HEK293 (cell line): Measurements from ENCODE around the gene FAM83E.

Experiments used
- CTCF ChIA-PET: fragments of 350-600 bp; formaldehyde crosslinking; extraction: SDS; loops from one replicate; lab custom pipeline; 2021; ENCODE audit warnings: antibody characterized with exemption; lab: Yijun Ruan, JAX
- POLR2A ChIA-PET: fragments of 300-600 bp; formaldehyde crosslinking; extraction: SDS; loops from one replicate; lab custom pipeline; 2020; ENCODE audit warnings: antibody characterized with exemption, inconsistent platforms; lab: Yijun Ruan, JAX
- H3K27ac ChIP-seq: fragments of 200-500 bp; sonication (Bioruptor generic); 2 replicates; pipeline ENCODE4 v1.5.1; 2014; ENCODE audit warnings: low read depth, low read length, control low read depth, inconsistent platforms; ENCODE audit errors: extremely low read depth
- H3K36me3 ChIP-seq, 2 experiments: fragments of 200-500 bp in 1 of 2; sonication (Bioruptor generic) in 1 of 2; 1 replicate in 1 of 2; 2 replicates in 1 of 2; pipeline ENCODE4 v1.5.1; 2014 to 2017; ENCODE audit warnings: inconsistent platforms in 2 of 2, low read length in 2 of 2; ENCODE audit not compliant: control insufficient read depth in 2 of 2, insufficient read depth in 1 of 2
- H3K4me1 ChIP-seq: fragments of 200-500 bp; sonication (Bioruptor generic); 2 replicates; pipeline ENCODE4 v1.5.1; 2014; ENCODE audit warnings: mild to moderate bottlenecking, low read length, inconsistent platforms; ENCODE audit not compliant: control insufficient read depth, insufficient read depth
- H3K4me3 ChIP-seq: 2 replicates; pipeline ENCODE4 v1.5.1; 2011; ENCODE audit warnings: low read depth, mild to moderate bottlenecking, control low read depth, low read length, moderate library complexity
- H3K9me3 ChIP-seq: fragments of 200-500 bp; sonication (Bioruptor generic); 2 replicates; pipeline ENCODE4 v1.5.1; 2014; ENCODE audit warnings: low read depth, low read length, inconsistent platforms; ENCODE audit not compliant: control insufficient read depth, insufficient read depth
- GLI2 ChIP-seq: fragments of 450-650 bp; formaldehyde crosslinking; IDR thresholded peaks from 2 replicates; pipeline ENCODE4; 2017; ENCODE audit warnings: missing biosample characterization, missing genetic modification characterization, low read depth, borderline replicate concordance
- GLIS1 ChIP-seq: fragments of 450-650 bp; formaldehyde crosslinking; IDR thresholded peaks from 2 replicates; pipeline ENCODE4 v1.5.1; 2016; ENCODE audit warnings: missing biosample characterization, missing genetic modification characterization
- KLF1 ChIP-seq: fragments of 450-650 bp; formaldehyde crosslinking; IDR thresholded peaks from 2 replicates; pipeline ENCODE4 v1.5.1; 2016; ENCODE audit warnings: missing biosample characterization, missing genetic modification characterization
- PATZ1 ChIP-seq: fragments of 450-650 bp; formaldehyde crosslinking; IDR thresholded peaks from 2 replicates; pipeline ENCODE4 v1.5.1; 2016; ENCODE audit warnings: missing biosample characterization, missing genetic modification characterization
- SCRT2 ChIP-seq: fragments of 450-650 bp; formaldehyde crosslinking; IDR thresholded peaks from 2 replicates; pipeline ENCODE4 v1.5.1; 2016; ENCODE audit warnings: missing biosample characterization, missing genetic modification characterization
- SP7 ChIP-seq: fragments of 450-650 bp; formaldehyde crosslinking; IDR thresholded peaks from 2 replicates; pipeline ENCODE4 v1.5.1; 2016; ENCODE audit warnings: missing biosample characterization, missing genetic modification characterization
- ZNF121 ChIP-seq: fragments of 450-650 bp; formaldehyde crosslinking; IDR thresholded peaks from 2 replicates; pipeline ENCODE4 v1.5.1; 2016; ENCODE audit warnings: missing biosample characterization, missing genetic modification characterization
- ZNF146 ChIP-seq: fragments of 450-650 bp; formaldehyde crosslinking; IDR thresholded peaks from 2 replicates; pipeline ENCODE4 v1.5.1; 2016; ENCODE audit warnings: missing biosample characterization, missing genetic modification characterization
- ZNF157 ChIP-seq: fragments of 450-650 bp; formaldehyde crosslinking; IDR thresholded peaks from 2 replicates; pipeline ENCODE4 v1.5.1; 2016; ENCODE audit warnings: missing biosample characterization, missing genetic modification characterization
- ZNF211 ChIP-seq: fragments of 450-650 bp; formaldehyde crosslinking; IDR thresholded peaks from 2 replicates; pipeline ENCODE4 v1.5.1; 2016; ENCODE audit warnings: low read depth, missing biosample characterization, missing genetic modification characterization
- ZNF24 ChIP-seq: fragments of 450-650 bp; formaldehyde crosslinking; IDR thresholded peaks from 2 replicates; pipeline ENCODE4 v1.5.1; 2016; ENCODE audit warnings: missing biosample characterization, missing genetic modification characterization
- ZNF37A ChIP-seq: fragments of 450-650 bp; IDR thresholded peaks from 2 replicates; pipeline ENCODE4 v1.5.1; 2018; ENCODE audit warnings: missing biosample characterization, missing genetic modification characterization
- ZNF510 ChIP-seq: fragments of 450-650 bp; formaldehyde crosslinking; IDR thresholded peaks from 2 replicates; pipeline ENCODE4 v1.5.1; 2018; ENCODE audit warnings: mild to moderate bottlenecking, missing genetic modification characterization, missing biosample characterization; ENCODE audit not compliant: insufficient replicate concordance
- ZNF549 ChIP-seq: fragments of 450-650 bp; IDR thresholded peaks from 2 replicates; pipeline ENCODE4 v1.5.1; 2018; ENCODE audit warnings: missing biosample characterization, missing genetic modification characterization, mild to moderate bottlenecking, inconsistent platforms, moderate library complexity
- ZNF600 ChIP-seq: fragments of 450-650 bp; formaldehyde crosslinking; IDR thresholded peaks from 2 replicates; pipeline ENCODE4 v1.5.1; 2016; ENCODE audit warnings: missing biosample characterization, missing genetic modification characterization
- ZNF768 ChIP-seq: fragments of 450-650 bp; formaldehyde crosslinking; IDR thresholded peaks from 2 replicates; pipeline ENCODE4 v1.5.1; 2018; ENCODE audit warnings: missing biosample characterization, mild to moderate bottlenecking, missing genetic modification characterization
- ZNF837 ChIP-seq: fragments of 450-650 bp; formaldehyde crosslinking; IDR thresholded peaks from 2 replicates; pipeline ENCODE4 v1.5.1; 2016; ENCODE audit warnings: missing biosample characterization, missing genetic modification characterization
- ZXDB ChIP-seq: fragments of 450-650 bp; formaldehyde crosslinking; IDR thresholded peaks from 2 replicates; pipeline ENCODE4 v1.5.1; 2016; ENCODE audit warnings: missing biosample characterization, missing genetic modification characterization
- TF ChIP-seq, protein P1 (sequence below): fragments of 450-650 bp; formaldehyde crosslinking; IDR thresholded peaks from 2 replicates; pipeline ENCODE4 v1.5.1; 2016; ENCODE audit warnings: missing biosample characterization, missing genetic modification characterization
- TF ChIP-seq, protein P2 (sequence below): fragments of 450-650 bp; formaldehyde crosslinking; IDR thresholded peaks from 2 replicates; pipeline ENCODE4 v1.5.0; 2017; ENCODE audit warnings: missing biosample characterization, missing genetic modification characterization, borderline replicate concordance

The FAM83E gene

GRCh38 chr19:48617146-48617937, 2.5 kb upstream of the FAM83E start (continued):
- TF ChIP-seq PATZ1 (tag by site-specific recombination) (no peak), ZNF768 (tag by site-specific recombination) (no peak), ZXDB (tag by site-specific recombination) (no peak), ZNF211 (tag by site-specific recombination) (no peak)
- TF ChIP-seq, all 188 proteins: peak for 0

DNA sequence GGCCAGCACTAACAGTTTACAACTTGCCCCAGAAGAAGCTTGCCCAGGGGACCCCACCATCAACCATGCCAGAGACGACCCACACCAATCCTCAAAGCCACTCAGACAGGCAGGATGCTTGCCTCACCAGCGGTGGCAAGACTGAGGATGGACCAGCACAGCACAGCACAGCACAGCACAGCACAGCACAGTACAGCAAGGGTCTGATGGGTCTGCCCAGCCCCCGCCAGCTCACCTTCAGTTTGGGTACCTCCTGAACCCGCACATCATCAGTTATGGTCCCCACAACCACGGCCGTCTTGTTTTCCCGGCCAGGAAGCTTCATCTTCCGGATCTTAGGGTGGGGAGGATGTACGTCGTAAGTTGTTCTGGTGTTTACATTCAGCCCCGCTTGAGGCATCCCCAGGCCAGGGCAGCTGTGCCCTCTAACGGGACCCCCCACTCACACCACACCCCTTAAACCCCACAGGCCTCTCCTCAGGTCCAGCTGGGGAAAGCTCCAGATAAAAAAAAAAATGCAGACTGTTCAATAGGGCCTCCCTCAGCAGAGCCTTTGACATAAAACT, 1.7 kb upstream of the FAM83E start:
- CTCF ChIA-PET: interaction anchor here (0.7 to 1.5 kb wide), 5 partner anchors 19 to 179 kb away, joined by 3 to 13 read pairs (median 4); no protein-coding TSS in a partner anchor
- H3K36me3 ChIP-seq: peaks cover 14 to 40% of the 10 kb centered on the region in 2 experiments
- peaks cover 27% of the 10 kb centered on the region for H3K4me1 ChIP-seq
- peak overlapping the region; percentile 100 for H3K27ac ChIP-seq
- no peak overlapping the region for H3K4me3 ChIP-seq
- TF ChIP-seq ZNF24 (no peak), ZNF121 (0 out of 2 replicates have a peak, but pooled peaks have one; percentile 19), ZNF146 (no peak), ZNF157 (no peak), ZNF837 (tag by site-specific recombination) (no peak), ZNF37A (tag by site-specific recombination) (no peak), GLI2 (tag by site-specific recombination) (no peak), ZNF549 (tag by site-specific recombination) (no peak), KLF1 (tag by site-specific recombination) (no peak), ZNF768 (tag by site-specific recombination) (peak; percentile 76; the same call in 1 of the 2 replicates)
- TF ChIP-seq, all 188 proteins: peak for 2
- POLR2A ChIA-PET: interaction anchor here (0.8 to 3.8 kb wide), 5 partner anchors 7 to 17 kb away, joined by 3 to 28 read pairs (median 11); no protein-coding TSS in a partner anchor
- no peaks in the 10 kb centered on the region for H3K9me3 ChIP-seq

DNA sequence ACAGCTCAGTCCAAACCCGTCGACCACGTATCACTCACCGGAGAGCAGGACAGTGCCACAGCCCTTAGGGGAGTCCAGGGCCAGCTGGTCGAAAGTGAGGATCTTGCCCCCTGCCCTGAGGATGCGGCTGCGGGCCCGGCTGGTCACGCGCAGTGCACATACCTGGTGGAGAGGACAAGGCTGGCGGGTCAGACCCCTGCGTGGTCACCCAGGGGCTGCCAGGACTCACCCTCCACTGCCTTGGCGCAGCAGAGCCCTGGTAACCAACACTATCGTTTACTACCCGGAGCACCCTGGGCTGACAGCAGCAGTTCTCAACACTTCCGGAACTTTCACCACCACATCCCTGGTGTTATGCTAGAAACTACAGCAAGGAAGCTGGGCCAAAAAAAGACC, 1.2 kb upstream of the FAM83E start:
- H3K36me3 ChIP-seq: peaks cover 14 to 40% of the 10 kb centered on the region in 2 experiments
- H3K27ac ChIP-seq: peak overlapping the region; percentile 100; the same call in 1 of the 2 replicates
- TF ChIP-seq ZNF768 (tag by site-specific recombination): no peak
- TF ChIP-seq ZNF600 (tag by site-specific recombination): peak; percentile 13; the same call in 1 of the 2 replicates
- TF ChIP-seq KLF1 (tag by site-specific recombination): 0 out of 2 replicates have a peak, but pooled peaks have one; percentile 4
- no peak for TF ChIP-seq ZXDB (tag by site-specific recombination)
- no peak for TF ChIP-seq SCRT2
- TF ChIP-seq GLIS1 (tag by site-specific recombination): no peak
- TF ChIP-seq, protein P1, sequence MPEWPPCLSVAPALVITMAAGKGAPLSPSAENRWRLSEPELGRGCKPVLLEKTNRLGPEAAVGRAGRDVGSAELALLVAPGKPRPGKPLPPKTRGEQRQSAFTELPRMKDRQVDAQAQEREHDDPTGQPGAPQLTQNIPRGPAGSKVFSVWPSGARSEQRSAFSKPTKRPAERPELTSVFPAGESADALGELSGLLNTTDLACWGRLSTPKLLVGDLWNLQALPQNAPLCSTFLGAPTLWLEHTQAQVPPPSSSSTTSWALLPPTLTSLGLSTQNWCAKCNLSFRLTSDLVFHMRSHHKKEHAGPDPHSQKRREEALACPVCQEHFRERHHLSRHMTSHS (tag by site-specific recombination): no peak
- no peak for TF ChIP-seq ZNF510 (tag by site-specific recombination)
- TF ChIP-seq SP7 (tag by site-specific recombination): no peak
- TF ChIP-seq, protein P2, sequence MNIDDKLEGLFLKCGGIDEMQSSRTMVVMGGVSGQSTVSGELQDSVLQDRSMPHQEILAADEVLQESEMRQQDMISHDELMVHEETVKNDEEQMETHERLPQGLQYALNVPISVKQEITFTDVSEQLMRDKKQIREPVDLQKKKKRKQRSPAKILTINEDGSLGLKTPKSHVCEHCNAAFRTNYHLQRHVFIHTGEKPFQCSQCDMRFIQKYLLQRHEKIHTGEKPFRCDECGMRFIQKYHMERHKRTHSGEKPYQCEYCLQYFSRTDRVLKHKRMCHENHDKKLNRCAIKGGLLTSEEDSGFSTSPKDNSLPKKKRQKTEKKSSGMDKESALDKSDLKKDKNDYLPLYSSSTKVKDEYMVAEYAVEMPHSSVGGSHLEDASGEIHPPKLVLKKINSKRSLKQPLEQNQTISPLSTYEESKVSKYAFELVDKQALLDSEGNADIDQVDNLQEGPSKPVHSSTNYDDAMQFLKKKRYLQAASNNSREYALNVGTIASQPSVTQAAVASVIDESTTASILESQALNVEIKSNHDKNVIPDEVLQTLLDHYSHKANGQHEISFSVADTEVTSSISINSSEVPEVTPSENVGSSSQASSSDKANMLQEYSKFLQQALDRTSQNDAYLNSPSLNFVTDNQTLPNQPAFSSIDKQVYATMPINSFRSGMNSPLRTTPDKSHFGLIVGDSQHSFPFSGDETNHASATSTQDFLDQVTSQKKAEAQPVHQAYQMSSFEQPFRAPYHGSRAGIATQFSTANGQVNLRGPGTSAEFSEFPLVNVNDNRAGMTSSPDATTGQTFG (tag by site-specific recombination): no peak
- POLR2A ChIA-PET: interaction anchor here (0.8 to 3.8 kb wide), 5 partner anchors 8 to 18 kb away, joined by 3 to 28 read pairs (median 10); no protein-coding TSS in a partner anchor
- peaks cover 27% of the 10 kb centered on the region for H3K4me1 ChIP-seq
- CTCF ChIA-PET: interaction anchor here (0.7 to 1.0 kb wide), 2 partner anchors 48 to 180 kb away, joined by 3 to 4 read pairs; no protein-coding TSS in a partner anchor
- H3K4me3 ChIP-seq: no peak overlapping the region
- no peaks in the 10 kb centered on the region for H3K9me3 ChIP-seq
